Upper lobe of left lung (tissue), 6 donors: ENCODE data around the gene CST11. TPM values are rescaled to one million over a fixed set of nuclear protein-coding genes. Genes with fewer than 3 reads are reported as not detected.
A peak's percentile ranks its signal among the peaks of the same experiment; 100 is the strongest.

Experiments used
- ATAC-seq, 2 donors: fragments of 200-7000 bp; cut with Tn5 transposase; one replicate each; pipeline ENCODE4 v1.9.1; 2022; ENCODE audit warnings: mild to moderate bottlenecking in 2 of 2, moderate library complexity in 2 of 2; ENCODE audit not compliant: low FRiP score in 2 of 2
- DNase-seq, 2 donors: peaks; one replicate each; pipeline ENCODE4 v3.0.0-alpha.2; 2019 to 2020
- H3K27ac ChIP-seq, 4 donors: fragments of 200-600 bp; sonication (generic); one replicate each; pipeline ENCODE4 v1.5.1; 2016 to 2019
- H3K27me3 ChIP-seq, 4 donors: fragments of 200-600 bp; sonication (generic); one replicate each; pipeline ENCODE4 v1.5.1; 2017 to 2019
- H3K36me3 ChIP-seq, 4 donors: fragments of 200-600 bp; sonication (generic); one replicate each; pipeline ENCODE4 v1.5.1; 2016 to 2019
- H3K4me1 ChIP-seq, 4 donors: fragments of 200-600 bp; sonication (generic); one replicate each; pipeline ENCODE4 v1.5.1; 2018 to 2019
- H3K4me3 ChIP-seq, 4 donors: fragments of 200-600 bp; sonication (generic); one replicate each; pipeline ENCODE4 v1.5.1; 2017 to 2019; ENCODE audit warnings: mild to moderate bottlenecking in 2 of 4, moderate library complexity in 1 of 4
- H3K9me3 ChIP-seq, 4 donors: fragments of 200-600 bp; sonication (generic); one replicate each; pipeline ENCODE4 v1.5.1; 2018 to 2019
- EP300 ChIP-seq, 4 donors: sonication (generic); formaldehyde crosslinking; IDR thresholded peaks; one replicate each; pipeline ENCODE4 v1.5.1; 2017; ENCODE audit warnings: antibody characterized with exemption in 4 of 4, control low read depth in 2 of 4
- POLR2A ChIP-seq, 4 donors: fragments of 450-650 bp; IDR thresholded peaks; one replicate each; pipeline ENCODE4 v1.5.1; 2016 to 2017; ENCODE audit warnings: antibody characterized with exemption in 4 of 4, mild to moderate bottlenecking in 2 of 4
- POLR2AphosphoS5 ChIP-seq, 2 donors: sonication (generic); formaldehyde crosslinking; IDR thresholded peaks; one replicate each; pipeline ENCODE4 v1.5.1; 2017; ENCODE audit warnings: antibody characterized with exemption in 2 of 2
- WGBS, 2 donors: methylation state at CpG; one replicate each; pipeline ENCODE4 v1.1.5; 2017 to 2018; 5-methylcytosine and 5-hydroxymethylcytosine counted together
- total RNA-seq, 6 donors: library from RNA; depleted of rRNA in 4 of 6; stranded (reverse); fragments of >200 nt in 4 of 6; gene quantifications; one replicate each; pipeline versions ENCODE4 v1.1.0 to v1.2.1, GENCODE V29; 2016 to 2021
- TF ChIP-seq, protein P1 (sequence below), 6 experiments: fragments of 450-650 bp in 4 of 6; fragments of 200-600 bp in 2 of 6; sonication (generic) in 2 of 6; IDR thresholded peaks; one replicate each; pipeline ENCODE4 v1.5.1; 2016 to 2019; ENCODE audit warnings: antibody characterized with exemption in 6 of 6
- donor health status: DM: no; HTN: no; CAD: no; lungs with moderate emphysema.
- donor health status: DM: no; HTN: yes; CAD: no; lungs with severe emphysema.

The CST11 gene
- total RNA-seq, 6 donors from 2014 or later = not detected

DNA sequence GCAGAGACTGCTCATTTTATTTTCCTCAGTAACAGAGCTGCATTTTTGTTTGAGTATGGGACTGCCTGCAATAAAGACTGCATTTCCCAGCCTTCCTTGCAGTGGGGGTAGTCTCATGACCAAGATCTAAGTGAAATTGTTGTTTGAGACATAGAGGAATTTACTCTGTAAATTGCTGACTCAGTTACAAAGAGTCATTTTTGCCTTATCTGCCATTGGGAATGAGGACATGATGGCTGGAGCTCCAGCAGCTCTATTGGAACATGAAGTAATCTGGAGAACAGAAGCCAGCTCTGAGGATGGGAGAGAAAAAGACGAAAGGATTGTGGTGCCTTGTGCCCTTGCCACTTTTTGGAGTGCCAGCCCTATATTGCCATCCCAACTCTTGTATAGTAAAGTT is 2.1 kb upstream of the CST11 start:
- Histone ChIP-seq H3K27ac (no peak overlapping the region), H3K27me3 (no peaks in the 10 kb centered on the region), H3K4me3 (no peak overlapping the region), H3K4me1 (no peaks in the 10 kb centered on the region), H3K9me3 (no peaks in the 10 kb centered on the region), H3K36me3 (no peaks in the 10 kb centered on the region)
- 90 to 94% methylated on average over 1 of the region's 1 CpG for WGBS, 2 donors
- DNase-seq = no peak
- TF ChIP-seq POLR2AphosphoS5 (IDR thresholded peaks at IDR 0.05) (no peak), POLR2A (IDR thresholded peaks at IDR 0.05) (no peak), EP300 (IDR thresholded peaks at IDR 0.05) (no peak)
- TF ChIP-seq, protein P1, sequence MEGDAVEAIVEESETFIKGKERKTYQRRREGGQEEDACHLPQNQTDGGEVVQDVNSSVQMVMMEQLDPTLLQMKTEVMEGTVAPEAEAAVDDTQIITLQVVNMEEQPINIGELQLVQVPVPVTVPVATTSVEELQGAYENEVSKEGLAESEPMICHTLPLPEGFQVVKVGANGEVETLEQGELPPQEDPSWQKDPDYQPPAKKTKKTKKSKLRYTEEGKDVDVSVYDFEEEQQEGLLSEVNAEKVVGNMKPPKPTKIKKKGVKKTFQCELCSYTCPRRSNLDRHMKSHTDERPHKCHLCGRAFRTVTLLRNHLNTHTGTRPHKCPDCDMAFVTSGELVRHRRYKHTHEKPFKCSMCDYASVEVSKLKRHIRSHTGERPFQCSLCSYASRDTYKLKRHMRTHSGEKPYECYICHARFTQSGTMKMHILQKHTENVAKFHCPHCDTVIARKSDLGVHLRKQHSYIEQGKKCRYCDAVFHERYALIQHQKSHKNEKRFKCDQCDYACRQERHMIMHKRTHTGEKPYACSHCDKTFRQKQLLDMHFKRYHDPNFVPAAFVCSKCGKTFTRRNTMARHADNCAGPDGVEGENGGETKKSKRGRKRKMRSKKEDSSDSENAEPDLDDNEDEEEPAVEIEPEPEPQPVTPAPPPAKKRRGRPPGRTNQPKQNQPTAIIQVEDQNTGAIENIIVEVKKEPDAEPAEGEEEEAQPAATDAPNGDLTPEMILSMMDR (IDR thresholded peaks at IDR 0.05) = no peak
- no peak for ATAC-seq

DNA sequence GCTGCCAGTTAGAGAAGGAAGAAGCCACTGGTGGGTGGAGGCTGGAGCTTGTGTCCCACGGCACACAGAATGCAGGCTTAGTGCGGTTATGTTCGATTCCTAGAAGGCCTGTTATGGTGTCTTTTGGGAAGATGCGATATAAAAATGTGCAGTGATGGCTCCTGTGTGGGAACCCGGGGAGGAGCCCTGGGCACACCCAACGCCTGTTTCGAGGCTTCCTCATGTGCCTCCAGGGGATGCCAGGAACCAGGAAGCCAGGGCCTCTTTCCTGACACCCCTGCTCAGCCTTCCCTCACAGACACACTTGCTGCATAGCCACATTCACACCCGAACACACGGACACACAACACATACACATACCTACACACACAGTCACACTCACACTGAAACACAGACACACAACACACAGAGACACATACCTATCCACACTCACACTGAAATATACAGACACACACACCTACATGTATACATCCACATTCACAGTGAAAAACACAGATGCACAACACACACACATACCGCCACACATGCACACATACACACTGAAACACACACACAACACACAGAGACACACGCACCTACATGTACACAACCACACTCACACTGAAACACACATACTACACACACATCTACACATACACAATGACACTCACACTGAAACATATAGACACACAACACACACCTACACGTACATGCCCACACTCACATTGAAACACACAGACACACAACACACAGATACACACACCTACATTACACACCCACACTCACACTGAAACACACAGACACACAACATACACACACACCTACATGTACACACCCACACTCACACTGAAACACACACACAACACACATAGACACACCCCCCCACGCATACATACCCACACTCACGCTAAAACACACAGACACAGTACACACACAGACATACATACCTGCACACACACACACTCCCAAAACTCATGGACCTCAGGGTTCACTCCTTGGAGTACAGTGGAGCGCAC is 1.2 kb upstream of the CST11 start:
- WGBS, 2 donors = 84 to 86% methylated on average over 13 to 15 of the region's 15 CpGs
- ATAC-seq = peak in 1 of 2 donors; percentile 11
- no peaks in the 10 kb centered on the region for H3K27me3 ChIP-seq

DNA sequence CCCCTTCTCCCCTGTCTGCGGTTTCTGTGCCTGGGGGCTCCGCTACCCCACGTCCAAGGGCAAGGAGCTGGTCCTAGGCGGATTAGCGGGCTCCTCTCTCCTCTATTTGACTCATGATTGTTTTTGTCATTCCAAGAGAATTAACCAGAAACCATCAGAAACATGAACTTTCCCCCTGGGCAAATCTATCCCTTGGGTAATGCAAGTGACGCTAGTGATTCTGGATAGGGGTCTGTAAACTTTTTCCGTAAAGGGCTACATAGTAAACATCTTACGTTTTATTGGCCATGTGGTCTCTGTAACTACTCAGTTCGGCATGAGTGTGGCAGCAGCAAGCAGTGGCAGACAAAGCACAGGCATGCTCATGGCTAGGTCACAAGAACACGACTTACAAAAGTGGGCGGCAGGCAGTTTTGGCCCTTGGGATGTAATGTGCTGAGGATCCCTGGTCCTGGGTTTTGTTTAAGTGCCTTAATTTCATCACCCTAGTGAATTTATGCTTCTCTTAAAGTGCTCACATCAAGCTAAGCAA is 654 bp downstream of the CST11 start:
- TF ChIP-seq POLR2AphosphoS5 (IDR thresholded peaks at IDR 0.05) = no peak
- TF ChIP-seq POLR2A (IDR thresholded peaks at IDR 0.05) = no peak
- no peak for TF ChIP-seq EP300 (IDR thresholded peaks at IDR 0.05)
- TF ChIP-seq, protein P1 (IDR thresholded peaks at IDR 0.05) = no peak
- DNase-seq (no peak), ATAC-seq (no peak)
- no peaks in the 10 kb centered on the region for H3K36me3 ChIP-seq
- no peak overlapping the region for H3K27ac ChIP-seq
- H3K4me3 ChIP-seq = no peak overlapping the region
- H3K9me3 ChIP-seq = no peaks in the 10 kb centered on the region
- no peaks in the 10 kb centered on the region for H3K27me3 ChIP-seq
- WGBS, 2 donors = 77 to 88% methylated on average over 6 to 11 of the region's 11 CpGs
- no peaks in the 10 kb centered on the region for H3K4me1 ChIP-seq

More for the DNA sequence above, 1.2 kb upstream of the CST11 start:
- TF ChIP-seq EP300 (IDR thresholded peaks at IDR 0.05) (no peak), POLR2A (IDR thresholded peaks at IDR 0.05) (no peak), POLR2AphosphoS5 (IDR thresholded peaks at IDR 0.05) (no peak)
- TF ChIP-seq, protein P1 (IDR thresholded peaks at IDR 0.05) = no peak
- H3K4me1 ChIP-seq = no peaks in the 10 kb centered on the region
- DNase-seq = no peak
- H3K4me3 ChIP-seq = no peak overlapping the region
- no peak overlapping the region for H3K27ac ChIP-seq
- H3K9me3 ChIP-seq = no peaks in the 10 kb centered on the region
- H3K36me3 ChIP-seq = no peaks in the 10 kb centered on the region

DNA sequence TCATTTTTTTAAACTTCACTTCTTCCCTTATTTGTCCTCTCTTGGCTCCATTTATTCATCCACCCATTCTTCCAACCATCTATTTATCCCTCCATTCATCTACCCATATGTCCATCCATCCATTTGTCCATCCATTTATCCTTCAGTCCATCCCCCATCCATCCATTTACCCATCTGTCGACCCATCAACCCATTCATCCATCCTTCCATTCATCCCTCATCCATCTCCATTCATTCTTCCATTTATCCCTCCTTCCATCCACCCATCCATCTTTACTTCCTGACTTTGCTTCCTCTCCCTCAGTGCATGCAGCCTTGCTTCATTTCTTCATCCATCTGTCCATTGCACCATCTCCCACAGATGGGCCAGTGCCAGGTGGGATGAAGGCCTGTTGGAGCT is 1.8 kb downstream of the CST11 start:
- Histone ChIP-seq H3K4me3 (no peak overlapping the region), H3K4me1 (no peaks in the 10 kb centered on the region), H3K27ac (no peak overlapping the region), H3K36me3 (no peaks in the 10 kb centered on the region), H3K27me3 (no peaks in the 10 kb centered on the region), H3K9me3 (no peaks in the 10 kb centered on the region)
- TF ChIP-seq, protein P1 (IDR thresholded peaks at IDR 0.05) = no peak
- TF ChIP-seq POLR2A (IDR thresholded peaks at IDR 0.05) (no peak), POLR2AphosphoS5 (IDR thresholded peaks at IDR 0.05) (no peak), EP300 (IDR thresholded peaks at IDR 0.05) (no peak)
- WGBS, 2 donors = 85% methylated on average over 1 of the region's 1 CpG
- DNase-seq (no peak), ATAC-seq (no peak)
